Hematopoietic multipotent progenitor cell treated with erythropoietin and hydrocortisone succinate and interleukin-3 and kit ligand, for 4 days (in vitro differentiated cells): ENCODE data around the gene SMIM44.

Experiments used
- DNase-seq: peaks from one replicate; pipeline ENCODE4 v3.0.0-alpha.2; 2015

The SMIM44 gene

GRCh38 chr19:3433313-3433712, 49.9 kb downstream of the SMIM44 start:
- DNase-seq: no peak
